ENCODE results near the gene TEX11.

TEX11 gene

GRCh38 chrX:70922774-70923473 is 14.4 kb upstream of the TEX11 start:
- Histone ChIP-seq H3K4me3 (replicated peaks; ENCODE audit: insufficient read depth, low read length) (no peak overlapping the region), H3K27me3 (ENCODE audit: insufficient read depth, poor library complexity, severe bottlenecking) (peaks cover 3% of the 10 kb centered on the region), H3K27ac (replicated peaks) (no peak overlapping the region)
- TF ChIP-seq CTCF (IDR thresholded peaks at IDR 0.05; ENCODE audit: insufficient read depth, low read length) (no peak), REST (IDR thresholded peaks at IDR 0.05; ENCODE audit: insufficient replicate concordance, low read depth) (no peak), POLR2AphosphoS5 (IDR thresholded peaks at IDR 0.05; ENCODE audit: low read depth) (no peak), SPI1 (IDR thresholded peaks at IDR 0.05; ENCODE audit: borderline replicate concordance, low read depth) (no peak), GABPA (IDR thresholded peaks at IDR 0.05; ENCODE audit: low read depth) (no peak)
- DNase-seq (ENCODE audit: low read depth in 1 of 2, low spot score in 1 of 2): no peak

DNA sequence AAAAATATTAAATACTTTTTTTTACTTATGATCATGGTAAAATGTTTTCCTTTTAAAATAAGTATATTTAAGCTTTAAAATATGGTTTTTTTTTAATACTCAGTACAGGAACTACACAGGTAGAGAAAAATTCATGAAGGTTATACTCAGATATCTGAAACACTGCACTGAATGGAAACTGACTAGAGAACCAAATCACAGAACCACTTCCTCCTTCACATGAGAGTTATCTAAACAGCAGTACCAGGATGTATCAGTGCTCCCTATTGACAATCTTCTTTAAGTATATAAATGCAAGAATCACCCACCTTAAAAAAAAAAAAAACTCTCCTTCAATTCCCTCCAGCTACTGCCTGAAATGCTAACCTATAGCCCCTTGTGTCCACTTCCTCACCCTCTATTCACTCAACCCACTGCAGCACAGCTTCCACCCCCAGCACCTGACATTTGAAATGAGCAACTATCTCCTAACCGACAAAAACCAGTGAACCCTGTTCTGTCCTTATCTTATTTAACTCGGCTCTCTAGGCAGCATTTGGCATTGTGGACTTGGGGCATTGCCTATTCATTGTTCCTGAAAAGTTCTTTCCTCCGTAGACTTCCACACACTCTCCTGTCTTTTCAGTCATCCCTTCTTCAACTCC is 13.3 kb upstream of the TEX11 start:
- H3K4me3 ChIP-seq (replicated peaks; ENCODE audit: insufficient read depth, low read length): no peak overlapping the region
- TF ChIP-seq POLR2AphosphoS5 (IDR thresholded peaks at IDR 0.05; ENCODE audit: low read depth) (no peak), SPI1 (IDR thresholded peaks at IDR 0.05; ENCODE audit: borderline replicate concordance, low read depth) (no peak), GABPA (IDR thresholded peaks at IDR 0.05; ENCODE audit: low read depth) (no peak), CTCF (IDR thresholded peaks at IDR 0.05; ENCODE audit: insufficient read depth, low read length) (no peak), REST (IDR thresholded peaks at IDR 0.05; ENCODE audit: insufficient replicate concordance, low read depth) (no peak)
- no peak for DNase-seq (ENCODE audit: low read depth in 1 of 2, low spot score in 1 of 2)
- peaks cover 3% of the 10 kb centered on the region for H3K27me3 ChIP-seq (ENCODE audit: insufficient read depth, poor library complexity, severe bottlenecking)
- H3K27ac ChIP-seq (replicated peaks): no peak overlapping the region

GRCh38 chrX:70916754-70917153 is 8.2 kb upstream of the TEX11 start:
- H3K27me3 ChIP-seq (ENCODE audit: insufficient read depth, poor library complexity, severe bottlenecking): no peaks in the 10 kb centered on the region
- no peak for TF ChIP-seq SPI1 (IDR thresholded peaks at IDR 0.05; ENCODE audit: borderline replicate concordance, low read depth)
- no peak for TF ChIP-seq REST (IDR thresholded peaks at IDR 0.05; ENCODE audit: insufficient replicate concordance, low read depth)
- no peak for TF ChIP-seq POLR2AphosphoS5 (IDR thresholded peaks at IDR 0.05; ENCODE audit: low read depth)
- no peak for TF ChIP-seq GABPA (IDR thresholded peaks at IDR 0.05; ENCODE audit: low read depth)
- TF ChIP-seq CTCF (IDR thresholded peaks at IDR 0.05; ENCODE audit: insufficient read depth, low read length): no peak
- DNase-seq (ENCODE audit: low read depth in 1 of 2, low spot score in 1 of 2): no peak
- no peak overlapping the region for H3K27ac ChIP-seq (replicated peaks)
- no peak overlapping the region for H3K4me3 ChIP-seq (replicated peaks; ENCODE audit: insufficient read depth, low read length)

All from HL-60 (cell line).